Midbrain (tissue), 1 donor: Measurements from ENCODE around the gene SLC29A1.

Source experiments
- DNase-seq: peaks from one replicate; lab custom pipeline; 2025; lab: John Stamatoyannopoulos, UW

The SLC29A1 gene

GRCh38 chr6:44268095-44268628, 44.8 kb downstream of the SLC29A1 start:
- DNase-seq, result peak; percentile 66

DNA sequence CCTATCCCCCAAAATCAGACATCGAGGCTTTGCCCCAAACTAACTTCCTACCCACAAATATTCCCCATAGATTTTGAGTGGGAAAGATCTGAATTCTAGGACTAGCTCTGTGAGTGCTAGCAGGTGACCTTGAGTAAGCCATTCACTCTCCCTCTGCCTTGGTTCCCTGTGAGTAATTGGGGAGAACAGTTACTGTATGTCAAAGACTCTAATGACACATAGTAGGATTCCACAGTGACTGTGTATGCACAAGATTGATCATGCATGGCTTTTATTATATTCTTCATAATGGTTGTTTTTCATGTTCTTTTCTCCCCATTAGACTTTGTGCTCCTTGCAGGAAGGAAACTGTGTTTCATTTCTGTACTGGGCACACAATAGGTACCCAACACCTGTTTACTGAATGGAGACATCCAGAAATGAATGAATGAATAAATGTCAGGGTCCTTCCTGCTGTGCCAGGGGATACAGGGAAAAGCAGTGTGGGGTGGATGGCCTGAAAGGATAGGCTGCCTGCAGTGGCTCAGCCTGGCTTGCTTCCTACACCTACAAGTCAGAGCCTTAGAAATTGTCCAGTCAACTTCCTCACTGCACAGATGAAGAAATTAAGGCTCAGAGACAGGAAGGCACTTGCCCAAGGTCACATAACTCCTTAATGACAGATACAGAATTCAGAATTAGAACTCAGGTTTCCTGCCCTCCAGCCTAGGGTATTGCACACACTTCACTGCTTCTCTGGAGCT, 46.0 kb downstream of the SLC29A1 start:
- DNase-seq, result no peak

DNA sequence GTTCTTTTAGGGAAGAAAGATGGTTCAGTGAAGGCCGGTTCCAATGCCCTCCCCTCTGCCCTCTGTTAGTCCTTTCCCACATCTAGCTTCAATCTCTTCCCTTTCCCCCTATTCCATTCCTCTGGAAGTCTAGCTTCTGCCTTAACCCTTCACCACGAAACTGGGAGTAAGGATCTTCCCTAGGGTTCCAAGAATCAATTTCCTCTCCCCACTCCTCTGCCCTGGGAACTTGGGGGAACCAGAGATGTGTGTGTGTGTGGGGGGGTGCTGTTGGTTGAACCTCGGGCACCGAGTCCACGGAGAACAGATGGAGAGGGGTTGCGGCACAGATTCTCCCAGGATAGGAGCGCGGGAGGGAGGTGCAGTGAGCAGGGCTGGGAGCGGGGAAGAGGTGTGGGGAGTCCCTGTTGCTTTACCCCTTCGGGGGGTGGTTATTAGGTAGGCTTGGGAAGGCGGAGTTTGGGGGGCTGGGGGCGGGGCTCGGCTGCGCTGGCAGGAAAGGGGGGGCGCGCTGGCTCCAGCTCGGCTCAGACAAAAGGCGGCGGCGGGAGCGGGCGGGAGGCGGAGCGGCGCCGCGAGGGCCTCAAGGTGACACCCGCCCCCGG, 46.6 kb downstream of the SLC29A1 start, which contains the start of gene TMEM151B:
TMEM151B (plus strand) TSS at position 530 of the 605 bp plus-strand sequence. CDS start 293 bp downstream, outside the sequence.
- no peak for DNase-seq

DNA sequence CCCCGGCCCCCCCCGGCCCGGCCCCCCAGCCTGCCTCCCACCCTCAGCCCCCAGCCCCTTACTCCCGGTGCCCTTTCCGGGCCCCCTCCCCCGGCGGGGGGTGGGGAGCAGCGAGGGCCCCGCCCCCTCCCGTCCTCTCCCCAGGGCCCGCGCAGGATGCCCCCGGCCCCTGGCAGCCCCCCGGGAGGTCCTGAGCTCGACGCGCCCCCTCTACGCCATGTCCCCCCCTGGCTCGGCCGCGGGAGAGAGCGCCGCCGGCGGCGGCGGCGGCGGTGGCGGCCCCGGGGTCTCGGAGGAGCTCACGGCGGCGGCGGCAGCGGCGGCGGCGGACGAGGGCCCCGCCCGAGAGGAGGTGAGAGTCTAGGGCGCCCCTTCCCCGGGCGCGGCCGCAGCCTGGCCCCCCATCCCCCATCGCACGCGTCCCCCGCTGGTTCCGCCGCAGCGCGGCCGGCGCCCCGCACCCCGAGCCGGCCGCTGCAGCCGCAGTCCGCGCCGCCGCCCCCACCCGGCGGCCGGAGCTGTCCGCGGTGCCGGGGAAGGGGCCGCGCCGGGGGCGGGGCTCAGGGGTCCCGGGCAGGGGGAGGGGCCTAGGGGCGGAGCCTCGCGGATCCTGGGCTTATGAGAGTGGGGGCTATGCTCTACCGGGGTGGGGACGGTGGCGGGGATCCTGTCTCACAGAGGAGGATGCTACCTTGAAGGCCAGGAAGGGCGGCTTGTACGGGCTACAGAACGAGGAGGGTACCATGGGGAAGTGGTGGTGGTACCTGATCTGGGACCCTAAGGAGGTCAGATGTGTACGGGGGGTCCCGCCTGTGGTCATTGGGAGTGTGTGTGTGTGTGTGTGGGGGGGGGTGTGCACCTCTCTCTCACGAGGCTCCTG, 47.4 kb downstream of the SLC29A1 start:
- DNase-seq, result peak; percentile 27

DNA sequence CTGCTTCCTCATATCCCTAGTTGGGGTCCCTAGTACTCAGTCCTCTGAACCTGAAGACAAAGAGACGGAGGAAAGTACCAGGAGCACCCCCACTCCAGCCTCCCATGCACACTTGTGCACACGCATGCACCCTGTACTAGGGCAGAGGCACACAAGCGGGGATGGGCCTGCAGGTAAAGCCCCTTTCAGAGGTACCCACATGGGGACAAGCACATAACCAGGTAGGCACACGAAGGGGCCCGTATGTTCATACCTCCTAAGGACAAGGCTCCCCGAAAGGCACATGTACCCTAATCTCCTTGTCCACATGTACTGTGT, 48.0 kb downstream of the SLC29A1 start:
- DNase-seq, result no peak

DNA sequence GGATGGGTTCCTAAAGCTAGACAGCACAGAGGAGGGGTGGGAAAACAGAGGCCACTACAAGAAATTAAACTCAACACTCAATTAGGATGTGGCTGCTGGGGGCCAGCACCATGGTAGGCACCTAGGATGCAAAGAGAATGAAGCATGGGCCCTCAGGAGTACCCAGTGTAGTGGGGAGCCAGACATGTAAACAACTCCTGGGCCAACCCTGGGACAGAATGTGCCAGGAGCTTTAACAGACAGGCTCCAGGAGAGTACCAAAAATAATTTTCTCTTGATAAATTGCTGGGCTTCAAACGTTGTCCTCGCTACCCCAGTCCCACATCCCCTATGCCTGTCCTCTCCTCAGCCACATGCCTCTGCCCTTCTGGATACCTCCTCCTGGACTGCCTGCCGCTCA, 48.5 kb downstream of the SLC29A1 start:
- DNase-seq, result no peak

DNA sequence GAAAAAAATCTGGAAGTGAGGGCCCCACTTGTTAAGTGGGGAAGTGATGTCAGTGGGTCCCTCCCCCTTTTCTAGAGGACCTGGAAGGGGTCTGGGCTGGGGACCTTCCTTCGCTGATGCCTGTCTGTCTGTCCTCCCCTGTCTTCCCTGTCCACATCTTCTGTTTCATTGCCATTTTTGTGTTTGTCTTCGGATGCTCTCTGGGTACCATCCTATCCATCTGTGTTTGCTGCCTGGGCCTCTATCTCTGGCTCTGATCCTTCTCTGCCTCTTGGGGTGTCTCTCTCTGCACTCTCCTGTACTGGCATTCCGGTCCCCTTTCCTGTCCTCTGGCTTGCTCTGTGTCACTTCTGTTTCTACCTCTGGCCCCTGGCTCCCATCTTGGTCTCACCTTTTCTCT, 49.1 kb downstream of the SLC29A1 start:
- DNase-seq, result no peak

- no peak for DNase-seq
These were observed 49.7 kb downstream of the SLC29A1 start for GRCh38 chr6:44272999-44273566.

DNA sequence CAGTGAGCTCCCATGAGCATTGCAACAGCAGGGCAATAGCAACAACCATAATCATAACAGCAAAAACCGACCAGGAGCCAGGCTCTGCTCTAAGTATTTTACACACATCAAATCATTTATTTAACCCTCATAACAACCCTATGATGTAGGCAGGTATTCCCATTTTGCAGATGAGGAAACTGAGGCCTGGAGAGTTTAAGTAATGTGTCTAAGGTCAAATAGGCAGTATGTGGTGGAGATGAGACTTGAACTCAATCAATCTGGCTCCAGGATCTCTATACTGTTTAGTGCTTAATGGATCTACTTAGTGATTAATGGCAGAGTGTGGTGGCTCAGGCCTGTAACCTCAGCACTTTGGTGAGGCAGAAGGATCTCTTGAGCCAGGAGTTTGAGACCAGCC, 50.2 kb downstream of the SLC29A1 start:
- no peak for DNase-seq

- DNase-seq, result no peak
These were observed 51.9 kb downstream of the SLC29A1 start for GRCh38 chr6:44275271-44275748.

DNA sequence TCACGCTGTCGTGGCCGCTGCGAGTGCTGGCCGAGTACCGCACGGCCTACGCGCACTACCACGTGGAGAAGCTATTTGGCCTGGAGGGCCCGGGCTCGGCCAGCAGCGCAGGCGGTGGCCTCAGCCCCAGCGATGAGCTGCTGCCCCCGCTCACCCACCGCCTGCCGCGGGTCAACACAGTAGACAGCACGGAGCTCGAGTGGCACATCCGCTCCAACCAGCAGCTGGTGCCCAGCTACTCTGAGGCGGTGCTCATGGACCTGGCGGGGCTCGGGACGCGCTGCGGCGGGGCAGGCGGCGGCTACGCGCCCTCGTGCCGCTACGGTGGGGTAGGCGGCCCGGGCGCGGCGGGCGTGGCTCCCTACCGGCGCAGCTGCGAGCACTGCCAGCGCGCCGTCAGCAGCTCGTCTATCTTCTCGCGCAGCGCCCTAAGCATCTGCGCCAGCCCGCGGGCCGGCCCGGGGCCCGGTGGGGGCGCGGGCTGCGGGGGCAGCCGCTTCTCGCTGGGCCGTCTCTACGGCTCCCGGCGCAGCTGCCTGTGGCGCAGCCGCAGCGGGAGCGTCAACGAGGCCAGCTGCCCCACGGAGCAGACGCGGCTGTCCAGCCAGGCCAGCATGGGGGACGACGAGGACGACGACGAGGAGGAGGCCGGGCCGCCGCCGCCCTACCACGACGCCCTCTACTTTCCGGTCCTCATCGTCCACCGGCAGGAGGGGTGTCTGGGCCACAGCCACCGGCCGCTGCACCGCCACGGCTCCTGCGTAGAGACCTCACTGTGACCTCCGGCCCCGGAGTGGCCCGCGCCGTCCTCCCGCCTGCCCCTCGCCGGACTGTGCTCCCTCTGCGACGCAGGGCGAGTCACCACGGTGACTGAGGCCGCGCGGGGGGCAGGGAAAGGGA, 52.6 kb downstream of the SLC29A1 start:
- DNase-seq, result no peak

- DNase-seq, result no peak
These were observed 53.6 kb downstream of the SLC29A1 start for GRCh38 chr6:44276667-44277640.

- DNase-seq, result no peak
These were observed 54.4 kb downstream of the SLC29A1 start for GRCh38 chr6:44277763-44278162.

- DNase-seq, result no peak
These were observed 54.9 kb downstream of the SLC29A1 start for GRCh38 chr6:44278315-44278714.

DNA sequence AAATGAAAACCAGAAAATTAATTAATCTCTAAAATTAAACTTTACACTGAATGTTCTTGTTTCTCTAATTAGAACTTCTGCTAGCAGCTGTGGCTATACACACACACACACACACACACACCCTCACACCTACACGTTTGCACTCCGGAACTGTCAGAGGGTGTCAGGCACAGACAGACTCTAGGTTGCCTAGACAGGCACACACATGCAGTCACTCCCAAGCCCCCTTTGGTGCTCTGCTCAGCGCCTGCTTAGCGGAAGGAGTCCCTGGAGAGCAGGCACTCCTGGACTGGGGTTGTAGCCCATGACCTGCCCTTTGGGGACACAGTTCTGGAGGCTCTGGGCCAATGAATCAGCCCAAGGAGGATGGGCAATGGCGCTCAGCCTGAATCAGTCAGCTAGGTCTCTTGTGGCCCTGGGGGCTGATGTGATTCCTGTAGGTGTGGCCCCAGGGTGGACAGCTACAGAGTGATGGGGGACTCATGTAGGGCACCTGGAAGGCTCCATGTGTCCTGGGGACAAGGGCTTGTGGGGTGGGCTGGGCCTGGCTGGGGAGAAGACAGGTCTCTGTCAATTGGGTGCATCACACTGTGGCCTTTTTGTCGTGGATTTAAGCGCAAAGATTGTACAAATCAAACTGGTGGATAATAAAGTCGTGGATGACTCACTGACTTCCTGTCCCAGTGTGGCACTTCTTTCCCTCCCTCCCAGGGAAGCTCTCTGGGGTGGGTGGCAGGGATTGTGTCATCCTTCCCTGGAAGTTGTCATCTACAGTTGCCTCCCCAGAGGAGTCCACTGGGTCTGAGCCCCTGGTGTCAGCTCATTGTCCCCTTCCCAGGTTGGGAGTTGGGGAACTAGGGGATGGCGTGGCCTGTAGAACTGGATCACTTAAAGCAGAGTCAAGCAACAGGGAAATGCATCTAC, 55.6 kb downstream of the SLC29A1 start:
- no peak for DNase-seq
